Measurements from ENCODE around the gene FBXO39.
"Not testable (repeated sequence)": the region's sequence is repeated elsewhere in the genome, so short reads cannot be mapped to it uniquely, and the experiment has no call there.

The FBXO39 gene

GRCh38 chr17:6775871-6776405 lies at the start of gene FBXO39:
Gene FBXO39 (plus strand): TSS chr17:6776215. CDS start chr17:6779869, 3,654 bp downstream.
- no peak for DNase-seq (ENCODE audit: low read depth, low spot score)

- DNase-seq (ENCODE audit: low read depth, low spot score) = no peak
Observed at GRCh38 chr17:6729531-6729930, 46.5 kb upstream of the FBXO39 start.

GRCh38 chr17:6746665-6747064 lies 29.4 kb upstream of the FBXO39 start:
- DNase-seq (ENCODE audit: low read depth, low spot score) = not testable (repeated sequence)

GRCh38 chr17:6748617-6749016 lies 27.4 kb upstream of the FBXO39 start:
- DNase-seq (ENCODE audit: low read depth, low spot score) = no peak

- no peak for DNase-seq (ENCODE audit: low read depth, low spot score)
Observed at GRCh38 chr17:6749519-6749918, 26.5 kb upstream of the FBXO39 start.

- DNase-seq (ENCODE audit: low read depth, low spot score) = no peak
Observed at GRCh38 chr17:6752068-6752909, 23.7 kb upstream of the FBXO39 start.

- DNase-seq (ENCODE audit: low read depth, low spot score) = no peak
Observed at GRCh38 chr17:6753006-6753445, 23.0 kb upstream of the FBXO39 start.

- DNase-seq (ENCODE audit: low read depth, low spot score) = no peak
Observed at GRCh38 chr17:6753546-6753945, 22.5 kb upstream of the FBXO39 start.

GRCh38 chr17:6755281-6755680 lies 20.7 kb upstream of the FBXO39 start:
- no peak for DNase-seq (ENCODE audit: low read depth, low spot score)

- peak; percentile 24 for DNase-seq (ENCODE audit: low read depth, low spot score)
Observed at GRCh38 chr17:6755731-6756184, 20.3 kb upstream of the FBXO39 start, which contains the start of gene XAF1. Gene XAF1 (plus strand): TSS chr17:6756046. CDS start chr17:6756079, 33 bp downstream.

GRCh38 chr17:6756425-6757031 lies 19.5 kb upstream of the FBXO39 start:
- no peak for DNase-seq (ENCODE audit: low read depth, low spot score)

- DNase-seq (ENCODE audit: low read depth, low spot score) = no peak
Observed at GRCh38 chr17:6757747-6758146, 18.3 kb upstream of the FBXO39 start.

- DNase-seq (ENCODE audit: low read depth, low spot score) = no peak
Observed at GRCh38 chr17:6761779-6762178, 14.2 kb upstream of the FBXO39 start.

- DNase-seq (ENCODE audit: low read depth, low spot score) = no peak
Observed at GRCh38 chr17:6768447-6768846, 7.6 kb upstream of the FBXO39 start.

GRCh38 chr17:6772016-6772415 lies 4.0 kb upstream of the FBXO39 start:
- no peak for DNase-seq (ENCODE audit: low read depth, low spot score)

- DNase-seq (ENCODE audit: low read depth, low spot score) = not testable (repeated sequence)
Observed at GRCh38 chr17:6774906-6775305, 1.1 kb upstream of the FBXO39 start.

GRCh38 chr17:6779411-6779810 lies 3.4 kb downstream of the FBXO39 start:
- no peak for DNase-seq (ENCODE audit: low read depth, low spot score)

GRCh38 chr17:6780001-6780400 lies 4.0 kb downstream of the FBXO39 start:
- no peak for DNase-seq (ENCODE audit: low read depth, low spot score)

GRCh38 chr17:6780886-6781285 lies 4.9 kb downstream of the FBXO39 start:
- DNase-seq (ENCODE audit: low read depth, low spot score) = no peak

- DNase-seq (ENCODE audit: low read depth, low spot score) = no peak
Observed at GRCh38 chr17:6782244-6782643, 6.2 kb downstream of the FBXO39 start.

- DNase-seq (ENCODE audit: low read depth, low spot score) = no peak
Observed at GRCh38 chr17:6786618-6787017, 10.6 kb downstream of the FBXO39 start.

GRCh38 chr17:6787081-6787693 lies 11.2 kb downstream of the FBXO39 start:
- DNase-seq (ENCODE audit: low read depth, low spot score) = no peak

Data from activated CD4-positive, CD25-positive, alpha-beta regulatory T cell treated with anti-CD3 and anti-CD28 coated beads, Interleukin-2, amount 50 U/mL, for 16 hours (primary cell).